ENCODE measurements around the gene EIF2AK3. TPM values are rescaled to one million over a fixed set of nuclear protein-coding genes. Genes with fewer than 3 reads are reported as not detected.

Gene EIF2AK3
- total RNA-seq, 1 experiment from 2014 or later, result 11.3 TPM

- ChIA-PET POLR2A (no interaction called here), CTCF (no interaction called here)
- Histone ChIP-seq H3K27ac (ENCODE audit: low read length) (no peak overlapping the region), H3K36me3 (ENCODE audit: control insufficient read depth, insufficient read depth, low read length) (no peaks in the 10 kb centered on the region), H3K4me1 (ENCODE audit: control insufficient read depth, insufficient read depth, low read length) (no peaks in the 10 kb centered on the region), H3K9me3 (ENCODE audit: control insufficient read depth, insufficient read depth, low read depth, low read length) (no peaks in the 10 kb centered on the region), H3K4me3 (ENCODE audit: low read depth in 2 of 2, low read length in 2 of 2) (no peak overlapping the region), H3K27me3 (ENCODE audit: control insufficient read depth, insufficient read depth, low read length) (peaks cover 3% of the 10 kb centered on the region; the same call in 1 of the 2 replicates)
- in situ Hi-C loops (cut with HindIII; ENCODE audit: low pct_unique_long_range_greater_than_20kb, low sequenced_read_pairs) (no loop called here), intact Hi-C loops (cut with micrococcal nuclease; ENCODE audit: unreplicated experiment) (no loop called here)
- no TSS peak for BruUV-seq (replicated peaks)
- DNase-seq (ENCODE audit: low read depth, low spot score) (no peak), ATAC-seq (no peak)
- TF ChIP-seq POLR2AphosphoS5 (IDR thresholded peaks at IDR 0.05; ENCODE audit: low read depth, low read length), result no peak
- no peak for TF ChIP-seq REST (IDR thresholded peaks at IDR 0.05; ENCODE audit: insufficient read depth in 1 of 2, low read depth in 2 of 2, low read length in 1 of 2)
- no peak for TF ChIP-seq SIN3A (IDR thresholded peaks at IDR 0.05; ENCODE audit: borderline replicate concordance, insufficient read depth, low read depth, low read length)
These were observed 10.9 kb upstream of the EIF2AK3 start for GRCh38 chr2:88638123-88638650.

GRCh38 chr2:88637464-88637863 is 10.2 kb upstream of the EIF2AK3 start:
- ATAC-seq, result no peak
- no peaks in the 10 kb centered on the region for H3K27me3 ChIP-seq (ENCODE audit: control insufficient read depth, insufficient read depth, low read length)
- H3K4me1 ChIP-seq (ENCODE audit: control insufficient read depth, insufficient read depth, low read length), result no peaks in the 10 kb centered on the region
- intact Hi-C loops (cut with micrococcal nuclease; ENCODE audit: unreplicated experiment), result no loop called here
- ChIA-PET POLR2A (no interaction called here), CTCF (no interaction called here)
- BruUV-seq (replicated peaks), result no TSS peak
- H3K27ac ChIP-seq (ENCODE audit: low read length), result no peak overlapping the region
- H3K36me3 ChIP-seq (ENCODE audit: control insufficient read depth, insufficient read depth, low read length), result no peaks in the 10 kb centered on the region
- no peaks in the 10 kb centered on the region for H3K9me3 ChIP-seq (ENCODE audit: control insufficient read depth, insufficient read depth, low read depth, low read length)
- H3K4me3 ChIP-seq (ENCODE audit: low read depth in 2 of 2, low read length in 2 of 2), result no peak overlapping the region
- in situ Hi-C loops (cut with HindIII; ENCODE audit: low pct_unique_long_range_greater_than_20kb, low sequenced_read_pairs), result no loop called here
- DNase-seq (ENCODE audit: low read depth, low spot score), result no peak
- TF ChIP-seq CTCF (IDR thresholded peaks at IDR 0.05) (no peak), REST (IDR thresholded peaks at IDR 0.05; ENCODE audit: insufficient read depth in 1 of 2, low read depth in 2 of 2, low read length in 1 of 2) (no peak), SIN3A (IDR thresholded peaks at IDR 0.05; ENCODE audit: borderline replicate concordance, insufficient read depth, low read depth, low read length) (no peak), POLR2AphosphoS5 (IDR thresholded peaks at IDR 0.05; ENCODE audit: low read depth, low read length) (no peak), TCF7L2 (IDR thresholded peaks at IDR 0.05; ENCODE audit: low read depth, low read length) (no peak)

Data from Panc1 (cell line).